ENCODE measurements around the gene HYAL4.
A peak's percentile ranks its signal among the peaks of the same experiment; 100 is the strongest.

DNA sequence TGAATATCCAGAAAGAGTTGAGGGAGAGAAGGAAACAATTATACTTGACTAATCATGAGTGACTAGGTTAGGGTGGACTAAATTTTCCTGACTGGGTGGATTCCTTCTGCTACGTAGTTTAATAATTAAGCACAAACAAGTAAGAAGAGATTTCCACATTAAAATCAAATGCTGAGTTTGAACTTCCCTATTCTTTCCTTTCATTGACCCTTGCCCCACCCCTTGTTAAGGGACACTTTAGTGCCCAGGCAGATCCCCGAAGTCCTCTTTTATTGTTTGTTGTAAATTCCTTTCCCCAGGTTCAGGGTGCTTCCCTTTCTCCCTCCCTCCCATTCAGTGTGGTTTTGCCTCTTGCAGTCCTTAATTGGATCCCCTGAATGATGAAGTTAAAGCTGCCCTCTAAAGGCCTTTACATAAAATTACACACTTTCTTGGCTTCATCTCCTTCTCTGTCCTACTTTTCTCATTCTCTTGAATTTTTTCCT, 71.3 kb downstream of the HYAL4 start:
- TF ChIP-seq, protein P1, sequence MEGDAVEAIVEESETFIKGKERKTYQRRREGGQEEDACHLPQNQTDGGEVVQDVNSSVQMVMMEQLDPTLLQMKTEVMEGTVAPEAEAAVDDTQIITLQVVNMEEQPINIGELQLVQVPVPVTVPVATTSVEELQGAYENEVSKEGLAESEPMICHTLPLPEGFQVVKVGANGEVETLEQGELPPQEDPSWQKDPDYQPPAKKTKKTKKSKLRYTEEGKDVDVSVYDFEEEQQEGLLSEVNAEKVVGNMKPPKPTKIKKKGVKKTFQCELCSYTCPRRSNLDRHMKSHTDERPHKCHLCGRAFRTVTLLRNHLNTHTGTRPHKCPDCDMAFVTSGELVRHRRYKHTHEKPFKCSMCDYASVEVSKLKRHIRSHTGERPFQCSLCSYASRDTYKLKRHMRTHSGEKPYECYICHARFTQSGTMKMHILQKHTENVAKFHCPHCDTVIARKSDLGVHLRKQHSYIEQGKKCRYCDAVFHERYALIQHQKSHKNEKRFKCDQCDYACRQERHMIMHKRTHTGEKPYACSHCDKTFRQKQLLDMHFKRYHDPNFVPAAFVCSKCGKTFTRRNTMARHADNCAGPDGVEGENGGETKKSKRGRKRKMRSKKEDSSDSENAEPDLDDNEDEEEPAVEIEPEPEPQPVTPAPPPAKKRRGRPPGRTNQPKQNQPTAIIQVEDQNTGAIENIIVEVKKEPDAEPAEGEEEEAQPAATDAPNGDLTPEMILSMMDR (conservative IDR thresholded peaks at IDR 0.05; ENCODE audit: low read length) = peak; percentile 65
- no peak for TF ChIP-seq EZH2phosphoT487 (IDR thresholded peaks at IDR 0.05; ENCODE audit: borderline replicate concordance, low read depth, low read length)
